Left forelimb (tissue), 1 donor: ENCODE measurements around the gene TSG101.

Experiments used
- DNase-seq: peaks from one replicate; pipeline ENCODE4 v3.0.0-alpha.2; 2018; ENCODE audit warnings: low spot score

TSG101 gene

GRCh38 chr11:18493310-18493709 lies 33.4 kb downstream of the TSG101 start:
- no peak for DNase-seq

- no peak for DNase-seq
Measured at GRCh38 chr11:18492888-18493287, 33.9 kb downstream of the TSG101 start.

DNA sequence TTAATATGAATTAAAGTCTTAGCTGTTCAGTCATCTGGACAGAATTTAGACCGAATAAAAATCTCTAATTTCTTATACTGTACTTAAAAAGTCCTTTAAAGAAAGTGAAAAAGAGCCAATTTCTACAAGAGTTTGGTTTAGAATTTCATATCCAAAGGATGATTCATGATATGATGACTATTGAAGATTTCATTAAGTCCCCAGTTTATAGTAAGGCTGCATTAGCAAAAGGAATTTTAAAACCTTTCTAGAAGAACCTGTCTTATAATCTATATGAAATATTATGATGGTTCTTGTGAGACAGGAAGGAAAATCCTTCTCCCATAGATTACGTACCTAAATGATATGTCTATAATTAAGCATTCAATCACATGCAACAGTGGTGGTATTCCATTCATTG lies 34.8 kb downstream of the TSG101 start:
- no peak for DNase-seq

DNA sequence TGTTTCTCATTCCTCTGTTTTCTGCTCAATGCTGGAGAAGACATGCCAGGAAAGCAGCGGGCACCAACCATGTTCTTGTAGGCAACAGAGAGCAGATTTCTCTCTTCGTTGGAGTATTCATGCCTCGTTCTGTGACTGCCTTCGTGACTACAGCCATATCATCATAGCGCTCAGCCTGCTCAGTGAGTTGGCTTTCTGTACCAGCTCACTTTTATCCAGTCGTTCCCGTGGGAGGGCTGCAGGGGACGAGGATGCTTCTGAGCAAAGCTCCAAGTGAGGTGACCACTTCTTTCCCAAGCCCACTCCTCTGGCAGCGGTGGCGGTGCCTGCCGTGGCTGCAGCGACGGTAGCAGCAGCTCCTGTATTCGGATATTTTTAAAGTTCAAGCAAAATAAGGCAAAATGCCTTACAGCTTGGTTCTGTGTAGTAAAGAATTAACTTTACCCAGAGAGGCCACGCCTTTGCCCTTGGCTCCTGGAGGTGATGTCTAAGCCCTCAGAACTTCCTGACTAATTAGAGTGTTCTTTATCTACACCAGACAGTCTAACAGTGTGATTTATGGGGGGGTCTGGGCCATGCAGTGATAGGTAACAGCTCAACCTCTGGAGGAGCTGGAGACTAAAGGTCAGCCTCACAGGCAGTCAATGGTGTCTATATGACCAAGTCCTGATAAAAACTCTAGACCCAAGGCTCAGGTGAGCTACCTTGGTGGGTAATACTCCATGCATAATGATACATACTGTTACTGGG lies 35.8 kb downstream of the TSG101 start:
- DNase-seq: no peak

- no peak for DNase-seq
Measured at GRCh38 chr11:18490319-18490718, 36.4 kb downstream of the TSG101 start.

GRCh38 chr11:18485913-18486528 lies 40.7 kb downstream of the TSG101 start:
- DNase-seq: no peak

- DNase-seq: no peak
Measured at GRCh38 chr11:18479063-18479462, 47.7 kb downstream of the TSG101 start.

DNA sequence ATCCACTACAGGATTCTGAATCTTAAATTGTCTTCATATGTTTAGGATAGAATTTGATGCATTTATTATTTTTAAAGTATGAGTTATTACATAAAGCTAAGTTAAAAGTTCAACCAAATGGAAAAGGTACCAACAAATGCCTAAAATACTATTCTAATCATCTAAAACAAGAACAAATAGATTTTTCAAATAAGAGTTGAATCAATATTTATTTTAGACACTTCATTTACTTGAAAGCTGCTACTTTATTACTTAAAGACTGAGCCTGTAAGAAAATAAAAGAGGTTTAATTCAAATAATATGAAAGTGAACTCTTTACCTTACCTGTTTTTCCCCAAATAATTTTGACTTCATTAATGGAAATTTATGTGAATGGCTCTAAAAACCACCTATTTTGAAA lies 54.2 kb downstream of the TSG101 start:
- no peak for DNase-seq

DNA sequence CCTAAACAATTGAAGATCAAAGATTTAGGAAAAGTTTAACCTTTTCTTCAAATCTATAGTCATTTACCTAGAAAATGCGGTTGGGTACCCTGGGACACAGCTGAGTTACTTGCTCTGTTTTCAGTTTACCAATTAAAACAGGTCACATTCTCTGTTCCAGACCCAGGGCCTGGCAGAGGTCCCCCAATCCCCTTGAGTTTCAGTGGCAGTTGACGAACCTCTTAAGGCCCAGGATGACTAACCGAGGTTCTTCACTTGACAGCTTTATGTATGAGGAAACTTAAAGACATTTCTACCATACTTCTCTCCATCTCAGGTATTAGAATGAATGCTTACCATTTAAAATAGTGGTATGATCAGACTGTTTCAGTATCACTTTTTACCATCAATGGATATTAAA lies 54.7 kb downstream of the TSG101 start:
- DNase-seq: no peak

DNA sequence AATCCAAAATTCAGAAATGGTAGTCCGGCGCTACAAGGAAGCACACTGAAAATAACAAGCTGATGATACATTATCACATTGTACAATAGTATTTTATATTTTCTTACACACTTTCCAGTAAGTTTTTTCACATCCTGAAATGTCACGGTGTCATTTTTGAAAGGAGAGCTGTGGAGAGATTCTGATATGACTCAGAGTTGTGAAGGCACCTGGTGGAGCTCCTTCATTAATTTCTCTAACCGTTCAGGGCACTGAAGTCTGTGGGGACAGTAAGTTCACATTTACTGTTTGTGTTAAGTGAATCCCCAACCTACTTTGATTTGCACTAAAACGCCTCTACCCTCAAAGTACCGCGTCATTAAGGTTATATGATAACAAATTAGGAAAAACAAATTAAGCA lies 57.8 kb downstream of the TSG101 start:
- DNase-seq: no peak

- no peak for DNase-seq
Measured at GRCh38 chr11:18468059-18468458, 58.7 kb downstream of the TSG101 start.

DNA sequence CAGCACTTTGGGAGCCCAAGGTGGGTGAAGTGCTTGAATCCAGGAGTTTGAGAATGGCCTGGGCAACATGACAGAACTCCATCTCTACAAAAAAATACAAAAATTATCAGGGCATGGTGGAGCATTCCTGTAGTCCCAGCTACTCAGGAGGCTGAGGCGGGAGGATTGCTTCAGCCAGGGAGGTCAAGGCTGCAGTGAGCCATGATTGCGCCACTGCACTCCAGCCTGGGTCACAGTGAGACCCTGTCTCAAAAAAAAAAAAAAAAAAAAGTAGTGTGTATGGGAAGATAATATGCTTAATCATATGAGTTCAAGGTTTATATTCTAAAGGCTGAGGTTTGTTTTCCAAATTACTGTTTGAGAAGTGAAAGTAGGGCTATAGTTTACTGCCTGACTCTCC lies 60.3 kb downstream of the TSG101 start:
- DNase-seq: no peak

DNA sequence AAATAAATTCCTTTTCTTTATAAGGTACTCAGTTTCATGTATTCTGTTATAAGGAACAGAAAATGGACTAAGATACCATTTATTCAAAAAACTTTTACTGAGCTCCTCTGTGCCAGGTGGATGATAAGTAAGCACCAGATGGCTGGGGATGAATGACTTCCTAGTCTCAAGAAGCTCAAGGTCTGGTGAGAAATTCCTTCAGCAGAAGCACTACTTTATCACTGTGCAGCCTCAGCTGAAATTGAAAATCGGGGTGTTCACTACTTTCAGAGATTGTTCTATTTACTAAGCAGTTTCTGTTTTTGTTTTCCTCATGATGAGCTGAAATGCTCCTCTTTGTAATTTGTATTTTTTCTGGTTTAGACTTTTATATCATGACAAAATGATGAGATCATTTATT lies 63.3 kb downstream of the TSG101 start:
- no peak for DNase-seq

GRCh38 chr11:18461909-18462308 lies 64.8 kb downstream of the TSG101 start:
- no peak for DNase-seq

DNA sequence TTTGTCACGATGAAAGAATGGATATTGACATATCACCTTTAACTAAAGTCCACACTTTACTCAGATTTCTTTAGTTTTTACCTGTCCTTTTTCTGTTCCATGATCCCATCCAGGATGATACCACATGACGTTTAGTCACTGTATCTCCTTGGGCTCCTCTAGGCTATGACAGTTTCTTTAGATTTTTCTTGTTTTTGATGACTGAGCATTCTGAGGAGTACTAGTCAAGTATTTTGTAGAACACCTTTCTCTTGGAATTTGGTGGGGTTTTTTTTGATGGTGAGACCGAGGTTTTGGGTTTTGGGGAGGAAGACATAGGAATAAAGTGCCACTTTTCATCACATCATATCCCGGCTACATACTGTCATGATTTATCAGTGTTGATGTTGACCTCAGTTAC lies 67.1 kb downstream of the TSG101 start:
- no peak for DNase-seq

DNA sequence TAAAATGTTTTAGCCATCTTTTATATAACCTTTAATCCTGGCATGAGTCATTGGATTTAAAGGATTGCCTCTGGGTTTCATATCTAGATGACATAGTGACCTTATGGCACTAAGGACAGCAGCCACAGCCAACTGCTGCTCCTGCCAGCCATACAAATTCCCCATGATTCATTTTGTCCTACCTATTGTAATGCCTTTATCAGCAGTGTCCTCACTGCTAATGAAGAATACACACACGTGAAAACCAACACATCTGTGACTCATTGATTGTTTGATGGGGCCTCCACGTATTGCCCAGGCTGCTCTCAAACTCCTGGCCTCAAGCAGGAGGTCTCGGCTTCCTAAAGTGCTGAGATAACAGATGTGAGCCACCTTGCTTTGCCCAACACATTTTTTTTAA lies 69.3 kb downstream of the TSG101 start:
- no peak for DNase-seq

GRCh38 chr11:18455686-18456372 lies 70.9 kb downstream of the TSG101 start, which contains the start of gene LDHAL6A:
Gene LDHAL6A, plus strand, starts transcription at chr11:18455856. Its CDS starts 825 bp downstream, at chr11:18456681.
- DNase-seq: no peak

GRCh38 chr11:18452927-18453326 lies 73.8 kb downstream of the TSG101 start:
- DNase-seq: no peak

- DNase-seq: no peak
Measured at GRCh38 chr11:18449251-18449650, 77.5 kb downstream of the TSG101 start.

DNA sequence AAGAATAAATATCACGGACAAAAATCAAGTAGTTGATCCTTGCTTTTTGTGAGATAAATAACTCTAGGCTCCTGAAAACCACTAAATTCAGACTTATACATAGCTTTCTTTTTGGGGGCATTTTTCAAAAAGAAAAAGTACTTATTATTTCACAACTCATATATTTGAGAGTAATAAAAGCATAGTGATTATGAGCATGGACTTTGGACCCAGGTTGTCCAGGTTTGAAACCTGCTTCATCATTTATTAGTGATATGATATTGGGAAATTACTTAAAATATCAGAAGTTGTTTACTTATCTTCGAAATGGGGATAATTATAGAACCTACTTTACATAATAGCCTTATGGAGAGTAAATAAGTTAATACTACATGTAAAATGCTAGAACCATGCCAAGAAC lies 88.1 kb downstream of the TSG101 start:
- DNase-seq: no peak
